Prostate gland (tissue), 2 donors: ENCODE results near the gene MUC5AC.

Source experiments
- CTCF ChIP-seq, 4 experiments: fragments of 200-600 bp in 2 of 4; fragments of 450-650 bp in 2 of 4; sonication (generic) in 2 of 4; IDR thresholded peaks; 1 replicate in 3 of 4; 2 replicates in 1 of 4; pipeline ENCODE4 v1.5.1; 2016 to 2019; ENCODE audit warnings: antibody characterized with exemption in 4 of 4, mild to moderate bottlenecking in 2 of 4, moderate library complexity in 2 of 4
- POLR2A ChIP-seq: fragments of 450-650 bp; IDR thresholded peaks from one replicate; pipeline ENCODE4 v1.6.1; 2016; ENCODE audit warnings: antibody characterized with exemption, mild to moderate bottlenecking
- POLR2AphosphoS5 ChIP-seq: sonication (generic); formaldehyde crosslinking; IDR thresholded peaks from one replicate; pipeline ENCODE4 v1.6.1; 2017; ENCODE audit warnings: antibody characterized with exemption

GRCh38 chr11:1126935-1127663 lies 30.7 kb upstream of the MUC5AC start:
- TF ChIP-seq CTCF (IDR thresholded peaks at IDR 0.05) (no peak), POLR2A (no peak), POLR2AphosphoS5 (no peak)
